Panc1 (cell line): ENCODE results near the gene EREG. TPM values are rescaled to one million over a fixed set of nuclear protein-coding genes. Genes with fewer than 3 reads are reported as not detected.

Experiments
- ATAC-seq: fragments of 200-7000 bp; cut with Tn5 transposase; 2 replicates; pipeline ENCODE4 v1.9.1; 2020; ENCODE audit warnings: mild to moderate bottlenecking, moderate library complexity
- BruUV-seq: library from RNA; stranded (reverse); fragments of 400-500 nt; replicated peaks from 2 replicates; lab custom pipeline; 2021; lab: Mats Ljungman, UMichigan
- CTCF ChIA-PET: fragments of 300-600 bp; sonication (Branson Sonifier 250); formaldehyde crosslinking; loops from one replicate; lab custom pipeline; 2022; ENCODE audit warnings: antibody characterized with exemption; lab: Charles Lee
- POLR2A ChIA-PET: fragments of 300-600 bp; sonication (Branson Sonifier 250); formaldehyde crosslinking; loops from one replicate; lab custom pipeline; 2022; ENCODE audit warnings: antibody characterized with exemption; lab: Charles Lee
- DNase-seq: peaks from one replicate; pipeline ENCODE4 v3.0.0-alpha.2; 2010; ENCODE audit warnings: low read depth, low spot score
- H3K27ac ChIP-seq: 2 replicates; pipeline ENCODE4 v1.5.1; 2011; ENCODE audit warnings: mild to moderate bottlenecking, low read length, inconsistent platforms
- H3K27me3 ChIP-seq: fragments of 200-500 bp; sonication (Bioruptor generic); 2 replicates; pipeline ENCODE4 v1.6.0; 2014; ENCODE audit warnings: low read length, inconsistent platforms; ENCODE audit not compliant: control insufficient read depth, insufficient read depth
- H3K36me3 ChIP-seq: fragments of 200-500 bp; sonication (Bioruptor generic); 2 replicates; pipeline ENCODE4 v1.5.1; 2014; ENCODE audit warnings: inconsistent platforms, mild to moderate bottlenecking, low read length, moderate library complexity; ENCODE audit not compliant: control insufficient read depth, insufficient read depth
- H3K4me1 ChIP-seq: 2 replicates; pipeline ENCODE4 v1.5.1; 2011; ENCODE audit warnings: inconsistent platforms, mild to moderate bottlenecking, low read length, moderate library complexity; ENCODE audit not compliant: control insufficient read depth, insufficient read depth
- H3K4me3 ChIP-seq, 2 experiments: 2 replicates each; pipeline ENCODE4 v1.5.1; 2011 to 2012; ENCODE audit warnings: low read depth in 2 of 2, low read length in 2 of 2, mild to moderate bottlenecking in 2 of 2, inconsistent platforms in 1 of 2, moderate library complexity in 1 of 2
- H3K9me3 ChIP-seq: fragments of 200-500 bp; sonication (Bioruptor generic); 2 replicates; pipeline ENCODE4 v1.5.1; 2014; ENCODE audit warnings: low read depth, mild to moderate bottlenecking, inconsistent platforms, low read length, moderate library complexity; ENCODE audit not compliant: control insufficient read depth, insufficient read depth
- POLR2AphosphoS5 ChIP-seq: IDR thresholded peaks from 2 replicates; pipeline ENCODE4 v1.6.1; 2012; ENCODE audit warnings: mild to moderate bottlenecking, low read depth, low read length, moderate library complexity
- SIN3A ChIP-seq: IDR thresholded peaks from 2 replicates; pipeline ENCODE4 v1.6.1; 2012; ENCODE audit warnings: low read depth, mild to moderate bottlenecking, low read length, moderate library complexity, borderline replicate concordance; ENCODE audit not compliant: insufficient read depth
- TCF7L2 ChIP-seq: IDR thresholded peaks from 2 replicates; pipeline ENCODE4 v1.6.1; 2011; ENCODE audit warnings: mild to moderate bottlenecking, low read depth, low read length, inconsistent platforms
- in situ Hi-C: cut with HindIII; loops from 2 replicates; pipeline ENCODE4 v1.10.0; 2016; ENCODE audit warnings: low sequenced_read_pairs, low pct_unique_long_range_greater_than_20kb
- intact Hi-C: fragments of 100-400 bp; cut with micrococcal nuclease; formaldehyde crosslinking; loops from one replicate; pipeline ENCODE4 v1.10.0; 2022; ENCODE audit not compliant: unreplicated experiment
- total RNA-seq: library from RNA; stranded (reverse); gene quantifications from one replicate; pipeline ENCODE4 v1.2.1, GENCODE V29; 2021; ENCODE audit not compliant: unreplicated experiment
- TF ChIP-seq, protein P1 (sequence below), 2 experiments: IDR thresholded peaks; 2 replicates each; pipeline ENCODE4 v1.6.1; 2011 to 2012; ENCODE audit warnings: low read depth in 2 of 2, control low read depth in 1 of 2, low read length in 1 of 2, mild to moderate bottlenecking in 1 of 2, moderate library complexity in 1 of 2; ENCODE audit not compliant: insufficient read depth in 1 of 2
- TF ChIP-seq, protein P2 (sequence below): fragments of 450-650 bp; IDR thresholded peaks from 2 replicates; pipeline ENCODE4 v1.5.1; 2017; ENCODE audit warnings: mild to moderate bottlenecking

Gene EREG
- total RNA-seq, 1 experiment from 2014 or later: 2.1 TPM

DNA sequence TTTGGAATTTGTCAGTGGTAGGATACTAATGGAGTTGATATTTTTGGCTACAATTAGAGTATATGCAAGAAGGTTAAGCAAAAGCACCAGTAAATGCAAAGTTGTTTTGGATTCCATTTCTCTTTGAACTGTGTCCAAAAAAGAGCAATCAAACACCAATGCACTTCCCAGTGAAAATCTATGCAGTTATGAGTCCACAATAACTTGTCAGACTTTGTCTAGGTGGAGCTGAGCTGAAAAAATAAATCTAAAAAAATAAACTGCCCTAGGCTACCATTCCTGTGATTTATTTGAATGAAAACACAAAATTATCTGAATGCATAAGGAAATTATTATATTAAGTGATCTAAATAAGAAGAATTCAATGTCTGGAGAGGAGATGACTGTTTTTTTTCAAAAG lies 42.9 kb downstream of the EREG start:
- ATAC-seq (no peak), DNase-seq (no peak)
- no peaks in the 10 kb centered on the region for H3K36me3 ChIP-seq
- ChIA-PET CTCF (no interaction called here), POLR2A (no interaction called here)
- TF ChIP-seq TCF7L2: no peak
- BruUV-seq: no TSS peak
- H3K27ac ChIP-seq: no peak overlapping the region
- H3K4me1 ChIP-seq: no peaks in the 10 kb centered on the region
- intact Hi-C loops: no loop called here
- no peaks in the 10 kb centered on the region for H3K27me3 ChIP-seq
- H3K4me3 ChIP-seq: no peak overlapping the region
- no peaks in the 10 kb centered on the region for H3K9me3 ChIP-seq
- in situ Hi-C loops: no loop called here

DNA sequence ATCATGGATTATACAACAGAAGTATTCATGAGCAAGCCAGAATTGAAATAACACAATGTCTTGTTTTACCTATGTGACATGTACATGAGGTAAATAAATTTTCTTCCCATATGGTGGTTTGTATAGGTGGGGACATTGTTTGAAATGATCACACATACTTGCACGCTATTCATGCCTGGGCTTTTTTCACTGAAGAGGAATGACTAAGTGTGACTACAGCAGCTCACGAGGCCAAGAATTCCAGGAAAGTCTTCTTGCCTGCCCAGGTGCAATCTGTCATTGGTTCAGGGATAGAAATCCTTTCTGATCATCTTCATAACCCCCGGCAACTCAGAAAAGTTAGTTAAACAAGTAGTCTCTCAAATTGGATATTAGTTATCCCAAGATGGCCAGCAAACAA lies 43.7 kb downstream of the EREG start:
- POLR2A ChIA-PET: no interaction called here
- intact Hi-C loops (no loop called here), in situ Hi-C loops (no loop called here)
- no peak overlapping the region for H3K4me3 ChIP-seq
- no peaks in the 10 kb centered on the region for H3K4me1 ChIP-seq
- CTCF ChIA-PET: no interaction called here
- H3K27ac ChIP-seq: no peak overlapping the region
- ATAC-seq: no peak
- TF ChIP-seq, protein P1, sequence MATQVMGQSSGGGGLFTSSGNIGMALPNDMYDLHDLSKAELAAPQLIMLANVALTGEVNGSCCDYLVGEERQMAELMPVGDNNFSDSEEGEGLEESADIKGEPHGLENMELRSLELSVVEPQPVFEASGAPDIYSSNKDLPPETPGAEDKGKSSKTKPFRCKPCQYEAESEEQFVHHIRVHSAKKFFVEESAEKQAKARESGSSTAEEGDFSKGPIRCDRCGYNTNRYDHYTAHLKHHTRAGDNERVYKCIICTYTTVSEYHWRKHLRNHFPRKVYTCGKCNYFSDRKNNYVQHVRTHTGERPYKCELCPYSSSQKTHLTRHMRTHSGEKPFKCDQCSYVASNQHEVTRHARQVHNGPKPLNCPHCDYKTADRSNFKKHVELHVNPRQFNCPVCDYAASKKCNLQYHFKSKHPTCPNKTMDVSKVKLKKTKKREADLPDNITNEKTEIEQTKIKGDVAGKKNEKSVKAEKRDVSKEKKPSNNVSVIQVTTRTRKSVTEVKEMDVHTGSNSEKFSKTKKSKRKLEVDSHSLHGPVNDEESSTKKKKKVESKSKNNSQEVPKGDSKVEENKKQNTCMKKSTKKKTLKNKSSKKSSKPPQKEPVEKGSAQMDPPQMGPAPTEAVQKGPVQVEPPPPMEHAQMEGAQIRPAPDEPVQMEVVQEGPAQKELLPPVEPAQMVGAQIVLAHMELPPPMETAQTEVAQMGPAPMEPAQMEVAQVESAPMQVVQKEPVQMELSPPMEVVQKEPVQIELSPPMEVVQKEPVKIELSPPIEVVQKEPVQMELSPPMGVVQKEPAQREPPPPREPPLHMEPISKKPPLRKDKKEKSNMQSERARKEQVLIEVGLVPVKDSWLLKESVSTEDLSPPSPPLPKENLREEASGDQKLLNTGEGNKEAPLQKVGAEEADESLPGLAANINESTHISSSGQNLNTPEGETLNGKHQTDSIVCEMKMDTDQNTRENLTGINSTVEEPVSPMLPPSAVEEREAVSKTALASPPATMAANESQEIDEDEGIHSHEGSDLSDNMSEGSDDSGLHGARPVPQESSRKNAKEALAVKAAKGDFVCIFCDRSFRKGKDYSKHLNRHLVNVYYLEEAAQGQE (IDR thresholded peaks at IDR 0.05; ENCODE audit: insufficient read depth in 1 of 2, low read depth in 2 of 2, low read length in 1 of 2): no peak
- TF ChIP-seq, protein P2, sequence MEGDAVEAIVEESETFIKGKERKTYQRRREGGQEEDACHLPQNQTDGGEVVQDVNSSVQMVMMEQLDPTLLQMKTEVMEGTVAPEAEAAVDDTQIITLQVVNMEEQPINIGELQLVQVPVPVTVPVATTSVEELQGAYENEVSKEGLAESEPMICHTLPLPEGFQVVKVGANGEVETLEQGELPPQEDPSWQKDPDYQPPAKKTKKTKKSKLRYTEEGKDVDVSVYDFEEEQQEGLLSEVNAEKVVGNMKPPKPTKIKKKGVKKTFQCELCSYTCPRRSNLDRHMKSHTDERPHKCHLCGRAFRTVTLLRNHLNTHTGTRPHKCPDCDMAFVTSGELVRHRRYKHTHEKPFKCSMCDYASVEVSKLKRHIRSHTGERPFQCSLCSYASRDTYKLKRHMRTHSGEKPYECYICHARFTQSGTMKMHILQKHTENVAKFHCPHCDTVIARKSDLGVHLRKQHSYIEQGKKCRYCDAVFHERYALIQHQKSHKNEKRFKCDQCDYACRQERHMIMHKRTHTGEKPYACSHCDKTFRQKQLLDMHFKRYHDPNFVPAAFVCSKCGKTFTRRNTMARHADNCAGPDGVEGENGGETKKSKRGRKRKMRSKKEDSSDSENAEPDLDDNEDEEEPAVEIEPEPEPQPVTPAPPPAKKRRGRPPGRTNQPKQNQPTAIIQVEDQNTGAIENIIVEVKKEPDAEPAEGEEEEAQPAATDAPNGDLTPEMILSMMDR: no peak
- TF ChIP-seq POLR2AphosphoS5: no peak
- no peak for TF ChIP-seq TCF7L2
- H3K9me3 ChIP-seq: no peaks in the 10 kb centered on the region
- no peaks in the 10 kb centered on the region for H3K36me3 ChIP-seq
- no TSS peak for BruUV-seq
- H3K27me3 ChIP-seq: no peaks in the 10 kb centered on the region
- DNase-seq: no peak

DNA sequence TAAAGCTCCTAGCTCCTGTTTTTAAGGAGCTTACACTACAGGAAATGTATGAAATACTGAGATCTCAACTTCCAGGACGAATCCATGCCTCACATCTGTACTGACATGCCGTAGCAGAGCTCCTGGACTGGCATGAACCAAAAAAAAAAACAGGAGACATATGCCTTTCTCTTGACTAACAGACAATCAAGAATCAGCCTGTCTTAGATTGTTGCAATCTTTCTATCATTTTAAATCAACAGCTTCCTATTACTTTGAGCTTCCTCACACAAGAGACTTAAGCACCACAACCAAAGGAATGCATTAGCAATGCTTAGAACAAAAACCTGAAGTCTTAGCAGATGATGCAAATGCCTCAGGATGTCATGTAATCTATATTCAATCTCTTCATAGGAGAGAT lies 45.3 kb downstream of the EREG start:
- H3K9me3 ChIP-seq: no peaks in the 10 kb centered on the region
- BruUV-seq: no TSS peak
- in situ Hi-C loops (no loop called here), intact Hi-C loops (no loop called here)
- no peaks in the 10 kb centered on the region for H3K27me3 ChIP-seq
- DNase-seq: no peak
- no peak overlapping the region for H3K4me3 ChIP-seq
- H3K27ac ChIP-seq: no peak overlapping the region
- TF ChIP-seq, protein P1 (IDR thresholded peaks at IDR 0.05; ENCODE audit: insufficient read depth in 1 of 2, low read depth in 2 of 2, low read length in 1 of 2): no peak
- TF ChIP-seq, protein P2: no peak
- TF ChIP-seq POLR2AphosphoS5 (no peak), SIN3A (no peak), TCF7L2 (no peak)
- ATAC-seq: no peak
- no peaks in the 10 kb centered on the region for H3K4me1 ChIP-seq
- CTCF ChIA-PET: no interaction called here
- POLR2A ChIA-PET: no interaction called here
- H3K36me3 ChIP-seq: no peaks in the 10 kb centered on the region
